Hindlimb muscle (tissue), 1 donor: ENCODE results near the gene KMT2A. TPM values are rescaled to one million over a fixed set of nuclear protein-coding genes. Genes with fewer than 3 reads are reported as not detected.

Source experiments
- DNase-seq: peaks from one replicate; pipeline ENCODE4 v3.0.0-alpha.2; 2013
- polyA plus RNA-seq: library from polyadenylated mRNA; unstranded; fragments of 120-200 nt; gene quantifications from one replicate; pipeline ENCODE4 v1.2.1, GENCODE V29; 2013; ENCODE audit not compliant: insufficient read length

Gene KMT2A
- polyA plus RNA-seq, 1 donor: 34.5 TPM

- peak; percentile 76 for DNase-seq
Measured at GRCh38 chr11:118488480-118489109, 52.3 kb downstream of the KMT2A start.

DNA sequence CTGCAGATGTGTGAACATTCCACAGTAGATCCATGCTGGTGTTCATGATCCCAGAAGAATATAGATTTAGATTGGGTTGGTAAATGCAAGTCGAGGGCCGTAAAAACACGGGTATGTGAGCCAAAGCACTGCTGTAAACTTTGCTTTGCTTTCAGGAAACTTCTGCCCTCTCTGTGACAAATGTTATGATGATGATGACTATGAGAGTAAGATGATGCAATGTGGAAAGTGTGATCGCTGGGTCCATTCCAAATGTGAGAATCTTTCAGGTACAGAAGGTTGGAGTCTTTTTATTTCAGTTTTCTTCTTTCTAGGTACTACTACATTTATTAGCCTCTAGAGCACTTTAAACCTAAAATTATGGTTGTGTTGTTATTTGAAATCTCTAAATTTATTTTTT lies 54.7 kb downstream of the KMT2A start:
- no peak for DNase-seq

GRCh38 chr11:118497831-118498230 lies 61.5 kb downstream of the KMT2A start:
- no peak for DNase-seq

DNA sequence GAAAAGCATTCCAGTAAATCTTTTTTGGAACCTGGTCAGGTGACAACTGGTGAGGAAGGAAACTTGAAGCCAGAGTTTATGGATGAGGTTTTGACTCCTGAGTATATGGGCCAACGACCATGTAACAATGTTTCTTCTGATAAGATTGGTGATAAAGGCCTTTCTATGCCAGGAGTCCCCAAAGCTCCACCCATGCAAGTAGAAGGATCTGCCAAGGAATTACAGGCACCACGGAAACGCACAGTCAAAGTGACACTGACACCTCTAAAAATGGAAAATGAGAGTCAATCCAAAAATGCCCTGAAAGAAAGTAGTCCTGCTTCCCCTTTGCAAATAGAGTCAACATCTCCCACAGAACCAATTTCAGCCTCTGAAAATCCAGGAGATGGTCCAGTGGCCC lies 66.9 kb downstream of the KMT2A start:
- DNase-seq: no peak

DNA sequence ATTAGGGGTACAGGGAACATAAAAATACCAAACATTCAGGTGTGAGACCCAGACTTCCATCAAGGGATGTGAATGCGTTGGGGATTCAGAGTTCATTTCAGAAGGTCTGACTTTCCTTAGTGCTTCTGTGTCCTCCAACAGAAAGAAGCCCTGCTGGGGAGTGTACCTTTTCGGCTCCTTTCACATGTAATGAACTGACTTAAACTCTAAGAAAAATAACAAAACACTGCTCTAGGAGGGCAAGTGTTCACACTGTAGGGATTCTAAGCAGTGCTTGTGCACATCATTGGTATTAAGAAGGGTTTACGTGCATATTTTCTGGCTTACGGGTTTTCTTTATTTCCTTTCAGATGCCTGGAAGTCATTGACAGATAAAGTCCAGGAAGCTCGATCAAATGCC lies 75.3 kb downstream of the KMT2A start:
- no peak for DNase-seq

- DNase-seq: no peak
Measured at GRCh38 chr11:118514103-118514502, 77.8 kb downstream of the KMT2A start.

- no peak for DNase-seq
Measured at GRCh38 chr11:118519549-118519948, 83.3 kb downstream of the KMT2A start.

GRCh38 chr11:118521892-118522311 lies 85.6 kb downstream of the KMT2A start:
- DNase-seq: no peak

DNA sequence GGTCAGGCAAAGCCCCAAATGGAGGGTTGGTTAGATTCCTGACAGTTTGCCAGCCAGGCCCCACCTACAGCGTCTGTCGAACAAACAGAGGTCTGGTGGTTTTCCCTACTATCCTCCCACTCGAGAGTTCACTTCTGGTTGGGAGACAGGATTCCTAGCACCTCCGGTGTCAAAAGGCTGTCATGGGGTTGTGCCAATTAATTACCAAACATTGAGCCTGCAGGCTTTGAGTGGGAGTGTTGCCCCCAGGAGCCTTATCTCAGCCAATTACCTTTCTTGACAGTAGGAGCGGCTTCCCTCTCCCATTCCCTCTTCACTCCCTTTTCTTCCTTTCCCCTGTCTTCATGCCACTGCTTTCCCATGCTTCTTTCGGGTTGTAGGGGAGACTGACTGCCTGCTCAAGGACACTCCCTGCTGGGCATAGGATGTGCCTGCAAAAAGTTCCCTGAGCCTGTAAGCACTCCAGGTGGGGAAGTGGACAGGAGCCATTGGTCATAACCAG lies 86.3 kb downstream of the KMT2A start:
- no peak for DNase-seq

- no peak for DNase-seq
Measured at GRCh38 chr11:118524356-118524755, 88.1 kb downstream of the KMT2A start.

GRCh38 chr11:118524757-118525470 lies 88.6 kb downstream of the KMT2A start:
- DNase-seq: no peak

DNA sequence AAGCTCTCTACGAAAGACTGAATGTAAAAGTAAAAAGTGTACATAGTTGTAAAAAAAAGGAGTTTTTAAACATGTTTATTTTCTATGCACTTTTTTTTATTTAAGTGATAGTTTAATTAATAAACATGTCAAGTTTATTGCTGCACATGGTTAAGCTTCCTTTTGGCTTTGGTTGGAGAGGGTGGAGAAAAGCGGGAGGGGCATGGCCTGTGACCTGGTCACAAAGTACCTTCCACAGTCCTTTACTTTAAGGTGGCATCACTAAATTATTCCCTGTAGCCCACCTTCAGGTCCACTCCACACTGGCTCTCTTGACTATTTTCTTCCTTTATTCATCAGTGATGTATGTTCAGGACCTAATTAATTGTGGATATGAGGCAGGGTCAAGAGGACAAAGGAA lies 90.4 kb downstream of the KMT2A start:
- no peak for DNase-seq

GRCh38 chr11:118527109-118527508 lies 90.8 kb downstream of the KMT2A start, which contains the start of gene TTC36:
TSS of gene TTC36 (plus strand) at chr11:118527474. CDS start at chr11:118527495, 21 bp downstream.
- DNase-seq: no peak

- DNase-seq: no peak
Measured at GRCh38 chr11:118528511-118528910, 92.2 kb downstream of the KMT2A start.

- no peak for DNase-seq
Measured at GRCh38 chr11:118529584-118530175, 93.4 kb downstream of the KMT2A start.

GRCh38 chr11:118530180-118530682 lies 93.9 kb downstream of the KMT2A start:
- peak; percentile 19 for DNase-seq

- peak; percentile 69 for DNase-seq
Measured at GRCh38 chr11:118530683-118531596, 94.6 kb downstream of the KMT2A start, which contains the start of gene TMEM25. TSS of gene TMEM25 (plus strand) at chr11:118531192. CDS start at chr11:118531802, 610 bp downstream.

DNA sequence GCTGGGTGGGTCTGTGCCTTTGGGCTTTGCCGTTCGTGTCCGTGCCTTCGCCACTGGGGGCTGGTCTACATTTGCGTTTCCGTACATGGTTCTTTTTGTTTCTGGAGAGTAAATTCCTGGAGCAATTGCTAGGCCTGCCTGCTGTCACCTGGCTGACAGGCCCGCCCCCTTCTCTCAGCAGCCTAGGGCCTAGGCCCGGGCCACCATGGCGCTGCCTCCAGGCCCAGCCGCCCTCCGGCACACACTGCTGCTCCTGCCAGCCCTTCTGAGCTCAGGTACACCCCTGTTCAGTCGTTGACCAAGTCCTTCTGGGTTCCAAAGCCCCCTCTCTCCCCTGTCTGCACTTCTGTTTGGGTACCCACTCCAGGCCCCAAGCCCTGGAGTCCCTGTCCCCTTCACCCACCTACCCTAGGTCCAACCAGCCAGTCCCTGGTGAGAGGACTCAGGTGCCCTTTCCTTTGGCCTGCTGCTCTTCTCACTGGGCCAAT lies 95.3 kb downstream of the KMT2A start:
- DNase-seq: no peak

DNA sequence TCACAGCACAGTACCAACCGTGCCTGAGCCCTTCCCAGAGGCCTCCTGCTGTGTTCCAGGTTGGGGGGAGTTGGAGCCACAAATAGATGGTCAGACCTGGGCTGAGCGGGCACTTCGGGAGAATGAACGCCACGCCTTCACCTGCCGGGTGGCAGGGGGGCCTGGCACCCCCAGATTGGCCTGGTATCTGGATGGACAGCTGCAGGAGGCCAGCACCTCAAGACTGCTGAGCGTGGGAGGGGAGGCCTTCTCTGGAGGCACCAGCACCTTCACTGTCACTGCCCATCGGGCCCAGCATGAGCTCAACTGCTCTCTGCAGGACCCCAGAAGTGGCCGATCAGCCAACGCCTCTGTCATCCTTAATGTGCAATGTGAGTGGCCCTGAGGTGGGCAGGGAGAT lies 95.8 kb downstream of the KMT2A start:
- DNase-seq: no peak

GRCh38 chr11:118532852-118533768 lies 96.8 kb downstream of the KMT2A start:
- no peak for DNase-seq
